T47D (cell line): ENCODE measurements around the gene FAT3.

Experiments used
- DNase-seq, 2 experiments: peaks; one replicate each; pipeline versions ENCODE4 v3.0.0 to v3.0.0-alpha.2; 2011 to 2012; ENCODE audit warnings: low read depth in 1 of 2, low spot score in 1 of 2
- JUND ChIP-seq: IDR thresholded peaks from 2 replicates; pipeline ENCODE4 v1.6.1; 2012; ENCODE audit warnings: low read depth
- in situ Hi-C: cut with HindIII; loops from 2 replicates; pipeline ENCODE4 v1.10.0; 2016; ENCODE audit warnings: low sequenced_read_pairs, low pct_unique_long_range_greater_than_20kb

Gene FAT3

GRCh38 chr11:92246630-92247029, 22.0 kb downstream of the FAT3 start:
- in situ Hi-C loops: no loop called here
- no peak for DNase-seq
- no peak for TF ChIP-seq JUND

- in situ Hi-C loops: no loop called here
- no peak for DNase-seq
- no peak for TF ChIP-seq JUND
Measured at GRCh38 chr11:92249156-92249753, 24.6 kb downstream of the FAT3 start.

- in situ Hi-C loops: no loop called here
- no peak for TF ChIP-seq JUND
- DNase-seq: no peak
Measured at GRCh38 chr11:92251980-92252379, 27.4 kb downstream of the FAT3 start.

- no peak for DNase-seq
- TF ChIP-seq JUND: no peak
- in situ Hi-C loops: no loop called here
Measured at GRCh38 chr11:92253421-92253820, 28.8 kb downstream of the FAT3 start.

DNA sequence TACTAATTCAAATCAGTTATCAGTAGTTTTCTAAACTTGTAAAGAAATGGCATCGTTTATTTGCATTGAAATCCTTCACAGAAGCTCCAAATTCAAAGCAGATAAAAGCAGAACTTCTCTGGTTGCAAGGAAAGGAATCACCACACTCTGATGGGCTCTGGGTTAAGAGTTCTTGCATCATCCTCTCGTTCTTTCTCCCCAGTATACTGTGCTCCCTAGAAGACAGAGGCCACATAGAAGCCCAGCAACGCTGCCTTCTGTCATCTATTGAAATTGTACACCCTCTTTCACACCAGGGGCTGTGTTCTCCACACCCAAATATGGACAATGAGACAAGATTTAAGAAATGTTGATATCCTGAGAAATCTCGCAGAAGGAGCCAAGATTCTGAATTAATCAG, 29.3 kb downstream of the FAT3 start:
- DNase-seq: no peak
- in situ Hi-C loops: no loop called here
- no peak for TF ChIP-seq JUND

DNA sequence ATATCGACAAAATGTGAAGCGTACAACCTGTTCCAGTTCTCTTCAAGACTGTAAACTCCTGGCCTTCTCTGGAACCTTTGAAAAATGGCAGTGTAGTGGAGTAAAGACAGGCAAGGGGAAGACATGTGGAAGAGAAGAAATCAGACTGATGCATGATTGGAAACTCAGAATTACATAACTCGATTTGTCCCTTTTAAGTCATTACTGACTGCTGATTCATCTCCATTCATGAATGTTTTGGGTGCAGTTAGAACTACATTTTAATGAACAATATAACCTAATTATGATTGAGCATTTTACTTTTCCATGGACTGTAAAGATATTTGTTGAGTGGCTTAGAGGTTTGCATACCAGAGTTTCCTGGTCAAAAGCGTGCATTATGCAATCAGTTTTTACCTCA, 32.9 kb downstream of the FAT3 start:
- no peak for DNase-seq
- in situ Hi-C loops: no loop called here
- TF ChIP-seq JUND: no peak

GRCh38 chr11:92259861-92260260, 35.2 kb downstream of the FAT3 start:
- in situ Hi-C loops: no loop called here
- no peak for TF ChIP-seq JUND
- no peak for DNase-seq

DNA sequence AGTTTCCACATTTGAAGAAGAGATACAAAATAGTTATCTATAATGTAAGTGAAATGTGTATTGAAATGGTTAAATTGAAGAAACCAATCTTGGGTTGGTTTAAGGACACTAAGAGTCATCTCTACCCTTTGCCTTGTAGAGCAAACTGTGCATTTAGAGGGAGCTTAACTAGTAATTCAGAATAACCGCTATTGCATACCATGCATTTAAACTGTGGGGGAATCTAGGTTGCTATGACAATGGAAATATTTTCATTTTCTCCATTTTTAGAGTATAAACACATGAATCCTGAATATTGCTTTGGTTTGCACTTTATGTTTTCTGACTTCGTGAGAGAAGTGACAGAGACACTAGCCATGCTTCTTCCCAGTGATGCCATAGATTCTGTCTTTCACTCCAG, 39.7 kb downstream of the FAT3 start:
- no peak for DNase-seq
- in situ Hi-C loops: no loop called here
- TF ChIP-seq JUND: no peak

DNA sequence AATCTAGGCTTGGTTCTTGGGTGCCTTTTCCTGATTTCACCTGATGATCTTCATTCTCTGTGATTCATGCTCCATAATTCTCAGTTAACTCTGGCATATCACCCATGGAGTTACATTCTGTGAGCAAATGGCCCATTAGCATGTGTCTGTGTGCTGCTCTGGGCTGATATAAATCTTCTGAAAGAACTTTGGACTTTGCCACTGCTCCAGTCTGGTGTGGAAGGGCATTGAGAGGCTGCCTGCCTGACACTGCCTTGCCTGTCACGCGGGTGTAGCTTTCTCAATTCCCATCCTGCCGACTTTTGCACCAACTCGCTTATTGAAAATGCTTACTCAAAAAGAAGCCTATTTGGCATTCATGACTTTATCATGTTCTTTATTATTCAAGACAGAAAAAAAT, 42.2 kb downstream of the FAT3 start:
- no peak for DNase-seq
- no peak for TF ChIP-seq JUND
- in situ Hi-C loops: no loop called here

DNA sequence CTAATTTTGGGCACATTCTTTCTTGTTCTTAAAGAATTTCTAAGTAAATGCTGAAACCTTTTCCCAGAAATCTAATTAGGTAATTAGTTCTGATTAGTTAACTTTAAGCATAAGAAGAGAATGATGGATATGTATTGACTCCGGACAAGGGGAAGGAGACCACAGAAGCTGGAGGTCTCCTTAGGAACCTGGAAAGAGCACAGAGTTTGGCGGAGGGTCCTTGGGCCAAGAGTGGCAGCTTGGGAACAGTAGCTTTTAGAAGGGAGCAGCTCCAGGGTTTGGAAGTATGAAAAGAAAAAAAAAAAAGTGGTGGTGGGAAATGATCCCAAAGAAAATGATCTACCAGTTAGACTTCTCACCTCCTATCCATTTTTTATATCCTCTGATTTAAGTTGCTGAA, 42.7 kb downstream of the FAT3 start:
- TF ChIP-seq JUND: no peak
- DNase-seq: no peak
- in situ Hi-C loops: no loop called here

- no peak for TF ChIP-seq JUND
- no peak for DNase-seq
- in situ Hi-C loops: no loop called here
Measured at GRCh38 chr11:92267968-92268367, 43.4 kb downstream of the FAT3 start.

GRCh38 chr11:92268546-92268945, 43.9 kb downstream of the FAT3 start:
- no peak for TF ChIP-seq JUND
- in situ Hi-C loops: no loop called here
- no peak for DNase-seq

DNA sequence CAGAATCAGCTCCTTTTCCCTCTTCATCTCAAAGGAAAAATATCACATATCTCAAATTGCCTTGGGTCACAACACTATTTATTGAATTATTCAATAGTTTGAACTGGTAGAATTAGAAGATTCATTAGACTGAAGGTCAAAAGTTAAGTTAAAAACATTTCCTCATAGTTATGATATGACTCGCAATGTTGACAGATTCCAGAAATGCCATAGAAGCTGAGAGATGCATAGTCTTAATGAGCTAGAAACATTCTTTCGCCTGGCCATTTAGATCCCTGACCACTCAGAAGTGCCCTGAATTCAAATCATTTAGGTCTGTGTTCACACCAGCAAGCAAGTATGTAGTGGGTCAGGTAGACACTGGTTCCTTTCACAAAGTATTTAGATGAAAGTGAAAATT, 44.4 kb downstream of the FAT3 start:
- in situ Hi-C loops: no loop called here
- peak; percentile 43 to 77 for DNase-seq
- TF ChIP-seq JUND: peak; percentile 82

DNA sequence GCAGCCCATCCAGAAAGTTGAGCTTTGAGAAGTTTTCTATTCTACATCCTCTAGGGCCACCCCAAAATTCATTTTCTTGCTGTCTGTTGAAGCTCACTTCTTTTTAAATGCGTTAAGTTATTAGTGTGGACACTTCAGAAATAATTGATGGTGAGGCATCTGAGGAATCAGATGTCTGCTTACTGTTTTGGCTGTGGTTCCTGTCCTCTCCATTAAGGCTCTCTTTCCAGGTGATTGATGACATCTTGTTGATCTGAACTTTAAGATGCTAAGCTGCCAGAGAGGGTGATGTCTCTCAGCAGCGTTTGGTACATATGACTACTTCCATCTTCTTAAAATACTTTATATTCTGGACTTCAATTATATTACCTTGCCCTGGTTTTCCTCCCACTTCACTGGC, 45.2 kb downstream of the FAT3 start:
- no peak for TF ChIP-seq JUND
- in situ Hi-C loops: no loop called here
- no peak for DNase-seq

DNA sequence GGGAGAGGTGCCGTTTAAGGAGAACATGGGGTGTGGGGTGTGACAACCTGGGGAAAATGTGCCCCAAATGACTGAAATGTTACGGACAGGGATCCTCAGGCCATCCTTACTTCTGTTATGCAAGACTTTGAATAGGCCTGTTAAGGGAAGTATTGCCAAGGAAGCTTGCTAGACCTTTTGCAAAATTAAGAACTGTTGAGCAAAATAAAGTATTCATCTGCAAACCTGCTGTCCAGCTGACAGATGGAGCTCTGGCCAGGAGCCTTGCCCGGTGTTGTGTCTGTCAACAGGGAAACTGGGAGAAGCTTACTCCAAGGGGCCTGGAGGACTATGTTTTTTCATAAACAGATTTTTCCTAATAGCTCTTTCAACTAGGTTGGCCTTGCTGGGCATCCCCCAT, 48.0 kb downstream of the FAT3 start:
- in situ Hi-C loops: no loop called here
- no peak for DNase-seq
- TF ChIP-seq JUND: no peak
